ENCODE measurements around the gene VPS52.

DNA sequence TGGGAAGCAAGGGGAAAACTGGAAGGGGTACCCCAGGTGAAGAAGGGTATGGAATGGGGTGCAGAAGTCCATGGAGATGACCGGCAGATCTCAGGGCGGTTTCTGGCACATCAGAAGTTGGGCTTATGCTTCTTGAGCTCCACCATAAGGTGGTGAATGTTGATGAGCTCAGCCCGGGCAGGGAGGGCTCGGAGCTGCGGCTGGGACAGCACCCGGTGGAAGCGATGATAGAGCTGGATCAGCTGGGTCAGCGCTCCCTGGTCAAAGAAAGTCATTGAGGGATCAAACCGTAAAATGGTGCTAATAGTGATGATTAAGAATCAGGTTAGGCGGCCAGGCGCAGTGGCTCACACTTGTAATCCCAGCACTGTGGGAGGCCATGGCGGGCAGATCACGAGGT, 20.9 kb downstream of the VPS52 start:
- TF ChIP-seq ISL1 (CRISPR knock-in tag; IDR thresholded peaks at IDR 0.05) (no peak), BACH2 (CRISPR knock-in tag; IDR thresholded peaks at IDR 0.05; ENCODE audit: borderline replicate concordance) (no peak)
